WERI-Rb-1 (cell line): ENCODE results near the gene CNOT6.

Experiments
- DNase-seq: peaks from one replicate; pipeline ENCODE4 v3.0.0-alpha.2; 2020
- H3K27ac ChIP-seq: fragments of 250-450 bp; sonication (Bioruptor Pico); 2 replicates; pipeline ENCODE4 v1.5.1; 2020; ENCODE audit warnings: mild to moderate bottlenecking, moderate library complexity
- H3K27me3 ChIP-seq: fragments of 250-450 bp; sonication (Bioruptor Pico); 2 replicates; pipeline ENCODE4 v1.5.1; 2021; ENCODE audit warnings: mild to moderate bottlenecking, low read depth, moderate library complexity; ENCODE audit not compliant: insufficient read depth, severe bottlenecking
- H3K36me3 ChIP-seq: fragments of 250-450 bp; sonication (Bioruptor Pico); 2 replicates; pipeline ENCODE4 v1.5.1; 2020; ENCODE audit warnings: mild to moderate bottlenecking, moderate library complexity
- H3K4me3 ChIP-seq: 2 replicates; pipeline ENCODE4 v1.5.1; 2011; ENCODE audit warnings: low read depth, mild to moderate bottlenecking, control low read depth, low read length
- H3K9me3 ChIP-seq: fragments of 250-450 bp; sonication (Bioruptor Pico); 2 replicates; pipeline ENCODE4 v1.5.1; 2021; ENCODE audit warnings: mild to moderate bottlenecking, moderate library complexity; ENCODE audit not compliant: severe bottlenecking
- TF ChIP-seq, protein P1 (sequence below): IDR thresholded peaks from 2 replicates; pipeline ENCODE4 v1.5.1; 2011; ENCODE audit warnings: low read depth, mild to moderate bottlenecking, control low read depth, inconsistent platforms, low read length

CNOT6 gene

DNA sequence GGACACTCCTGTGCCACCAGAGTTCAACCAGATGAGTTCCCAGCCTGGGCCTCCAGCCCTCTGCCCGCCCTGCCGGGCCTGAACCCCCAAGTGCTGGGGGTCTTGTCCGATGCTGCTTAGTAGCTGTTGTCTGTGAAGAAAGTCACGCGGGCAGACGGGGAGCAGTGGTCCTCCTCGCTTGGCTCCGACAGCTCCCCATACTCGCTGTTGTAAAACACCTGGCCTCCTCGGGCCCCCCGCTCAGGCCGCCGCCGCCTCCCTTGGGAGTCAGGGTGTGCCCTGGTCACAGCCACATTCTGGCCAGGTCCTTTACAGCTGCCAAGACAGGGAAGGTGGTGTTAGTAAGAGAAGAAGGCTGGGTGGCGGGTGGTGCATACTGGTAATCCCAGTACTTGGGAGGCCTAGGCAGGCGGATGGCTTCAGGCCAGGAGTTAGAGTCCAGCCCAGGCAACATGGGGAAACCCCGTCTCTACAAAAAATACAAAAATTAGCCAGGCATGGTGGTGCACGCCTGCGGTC is 109.0 kb downstream of the CNOT6 start:
- Histone ChIP-seq H3K9me3 (no peaks in the 10 kb centered on the region), H3K36me3 (no peaks in the 10 kb centered on the region), H3K27ac (no peak overlapping the region), H3K27me3 (no peaks in the 10 kb centered on the region), H3K4me3 (no peak overlapping the region)
- TF ChIP-seq, protein P1, sequence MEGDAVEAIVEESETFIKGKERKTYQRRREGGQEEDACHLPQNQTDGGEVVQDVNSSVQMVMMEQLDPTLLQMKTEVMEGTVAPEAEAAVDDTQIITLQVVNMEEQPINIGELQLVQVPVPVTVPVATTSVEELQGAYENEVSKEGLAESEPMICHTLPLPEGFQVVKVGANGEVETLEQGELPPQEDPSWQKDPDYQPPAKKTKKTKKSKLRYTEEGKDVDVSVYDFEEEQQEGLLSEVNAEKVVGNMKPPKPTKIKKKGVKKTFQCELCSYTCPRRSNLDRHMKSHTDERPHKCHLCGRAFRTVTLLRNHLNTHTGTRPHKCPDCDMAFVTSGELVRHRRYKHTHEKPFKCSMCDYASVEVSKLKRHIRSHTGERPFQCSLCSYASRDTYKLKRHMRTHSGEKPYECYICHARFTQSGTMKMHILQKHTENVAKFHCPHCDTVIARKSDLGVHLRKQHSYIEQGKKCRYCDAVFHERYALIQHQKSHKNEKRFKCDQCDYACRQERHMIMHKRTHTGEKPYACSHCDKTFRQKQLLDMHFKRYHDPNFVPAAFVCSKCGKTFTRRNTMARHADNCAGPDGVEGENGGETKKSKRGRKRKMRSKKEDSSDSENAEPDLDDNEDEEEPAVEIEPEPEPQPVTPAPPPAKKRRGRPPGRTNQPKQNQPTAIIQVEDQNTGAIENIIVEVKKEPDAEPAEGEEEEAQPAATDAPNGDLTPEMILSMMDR: no peak
- no peak for DNase-seq

DNA sequence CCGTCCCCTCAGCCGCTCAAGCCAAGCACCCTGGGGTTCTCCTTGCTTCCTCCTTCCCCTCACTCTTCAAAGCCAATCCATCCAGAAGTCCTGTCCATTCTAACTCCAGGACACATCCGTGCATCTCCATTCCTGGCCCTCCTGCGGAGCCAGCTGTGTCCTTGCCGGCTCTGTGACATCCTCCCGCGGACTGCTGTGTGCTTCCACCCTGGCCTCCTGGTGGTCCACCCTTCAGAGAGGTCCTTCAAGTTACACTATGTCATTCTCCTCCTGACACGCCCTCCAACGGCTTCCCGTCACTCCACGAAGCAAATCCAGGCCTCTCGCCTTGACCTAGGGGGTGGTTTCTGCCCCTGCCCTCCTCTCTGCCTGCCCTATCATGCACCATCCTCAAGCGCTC is 110.1 kb downstream of the CNOT6 start:
- TF ChIP-seq, protein P1: no peak
- no peak for DNase-seq
- no peak overlapping the region for H3K4me3 ChIP-seq
- no peaks in the 10 kb centered on the region for H3K27me3 ChIP-seq
- no peaks in the 10 kb centered on the region for H3K9me3 ChIP-seq
- no peaks in the 10 kb centered on the region for H3K36me3 ChIP-seq
- H3K27ac ChIP-seq: no peak overlapping the region

DNA sequence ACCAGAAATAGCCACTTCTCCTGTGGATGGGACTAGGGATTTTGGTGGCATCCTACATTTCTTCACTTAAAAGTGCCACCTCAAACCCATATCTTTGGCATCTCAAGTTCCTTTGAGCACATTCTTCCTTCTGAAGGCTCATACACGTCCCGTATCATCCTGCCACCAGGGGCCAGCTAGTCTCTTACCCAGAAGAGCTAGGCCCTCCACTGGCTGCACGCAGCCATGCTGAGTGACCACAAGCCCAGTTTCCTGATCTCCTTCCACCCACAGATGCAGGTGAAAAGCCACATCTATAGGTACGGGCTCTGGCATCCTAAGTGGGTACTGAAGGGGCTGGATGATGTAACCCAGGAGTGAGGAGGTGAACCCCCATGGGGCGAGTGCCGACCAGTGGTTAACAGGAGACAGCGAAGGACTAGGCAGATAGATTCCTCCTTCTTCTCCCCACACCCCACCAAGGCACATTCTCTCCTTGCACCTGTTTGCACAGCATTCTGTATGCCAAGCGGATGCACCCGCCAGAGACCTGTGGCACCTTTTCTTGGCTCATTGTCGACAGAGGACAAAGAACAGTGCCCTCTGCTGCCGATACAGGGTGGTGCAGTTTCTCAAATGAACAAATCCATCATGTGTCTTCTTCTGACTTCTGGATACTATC is 111.5 kb downstream of the CNOT6 start:
- TF ChIP-seq, protein P1: peak; percentile 66
- Histone ChIP-seq H3K9me3 (no peaks in the 10 kb centered on the region), H3K27ac (no peak overlapping the region), H3K36me3 (no peaks in the 10 kb centered on the region), H3K27me3 (no peaks in the 10 kb centered on the region), H3K4me3 (no peak overlapping the region)
- peak; percentile 46 for DNase-seq

DNA sequence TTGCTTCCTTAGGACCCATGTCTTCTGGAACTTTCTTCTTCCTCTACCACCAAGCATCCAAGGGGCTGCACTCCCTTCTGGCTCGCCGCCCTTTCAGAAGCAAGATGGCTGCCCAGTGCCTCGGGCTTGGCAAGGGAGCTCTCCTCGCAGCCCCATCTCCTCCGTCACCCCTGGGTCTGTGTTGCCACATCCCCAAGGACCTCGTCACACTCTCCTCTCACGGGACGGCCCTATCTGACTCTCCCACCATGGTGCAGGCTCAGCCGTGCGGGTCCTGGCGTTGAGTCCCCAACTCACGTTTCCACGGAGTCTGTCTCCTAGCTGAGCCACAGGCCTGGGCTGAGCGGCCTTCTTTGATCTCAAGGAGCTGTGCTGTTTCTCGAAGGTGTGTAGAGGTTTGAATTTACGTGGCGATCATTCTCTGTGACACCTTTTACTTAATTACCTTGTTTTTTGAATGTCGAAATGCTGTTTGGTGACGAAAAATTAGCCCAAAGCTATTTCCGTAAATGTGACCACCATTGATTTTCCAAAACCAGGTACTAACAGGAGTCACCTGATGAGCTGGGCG is 112.1 kb downstream of the CNOT6 start:
- Histone ChIP-seq H3K4me3 (no peak overlapping the region), H3K27ac (no peak overlapping the region), H3K36me3 (no peaks in the 10 kb centered on the region), H3K27me3 (no peaks in the 10 kb centered on the region), H3K9me3 (no peaks in the 10 kb centered on the region)
- TF ChIP-seq, protein P1: no peak
- DNase-seq: no peak

DNA sequence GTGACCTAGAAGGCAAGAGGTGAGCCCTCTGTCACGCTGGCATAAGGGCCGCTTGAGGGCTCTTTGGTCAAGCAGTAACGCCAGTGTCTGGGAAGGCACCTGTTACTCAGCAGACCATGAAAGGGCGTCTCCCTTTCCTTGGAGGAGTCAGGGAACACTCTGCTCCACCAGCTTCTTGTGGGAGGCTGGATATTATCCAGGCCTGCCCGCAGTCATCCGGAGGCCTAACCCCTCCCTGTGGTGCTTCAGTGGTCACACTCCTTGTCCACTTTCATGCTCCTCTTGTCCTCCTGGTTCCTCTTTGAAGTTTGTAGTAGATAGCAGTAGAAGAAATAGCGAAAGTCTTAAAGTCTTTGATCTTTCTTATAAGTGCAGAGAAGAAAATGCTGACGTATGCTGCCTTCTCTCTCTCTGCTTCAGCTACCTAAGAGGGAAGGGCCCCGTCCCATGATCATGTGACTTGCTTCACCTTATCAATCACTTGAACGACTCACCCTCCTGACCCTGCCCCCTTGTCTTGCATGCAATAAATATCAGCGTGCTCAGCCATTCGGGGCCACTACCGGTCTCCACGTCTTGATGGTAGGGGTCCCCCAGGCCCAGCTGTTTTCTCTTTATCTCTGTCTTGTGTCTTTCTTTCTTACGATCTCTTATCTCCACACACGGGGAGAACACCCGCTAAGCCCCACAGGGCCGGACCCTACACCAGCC is 113.8 kb downstream of the CNOT6 start:
- Histone ChIP-seq H3K4me3 (no peak overlapping the region), H3K27ac (no peak overlapping the region), H3K9me3 (no peaks in the 10 kb centered on the region), H3K36me3 (no peaks in the 10 kb centered on the region), H3K27me3 (no peaks in the 10 kb centered on the region)
- TF ChIP-seq, protein P1: no peak
- DNase-seq: no peak
